HG03095 (cell line): Measurements from ENCODE around the gene DYNLT1.
"Not testable (repeated sequence)": the region's sequence is repeated elsewhere in the genome, so short reads cannot be mapped to it uniquely, and the experiment has no call there.

ENCODE experiments used
- ATAC-seq: cut with Tn5 transposase; IDR thresholded peaks from one replicate; pipeline ENCODE4 v1.9.1; 2021; ENCODE audit warnings: moderate library complexity; ENCODE audit not compliant: unreplicated experiment

The DYNLT1 gene

GRCh38 chr6:158624684-158625682, 19.6 kb downstream of the DYNLT1 start:
- no peak for ATAC-seq

- ATAC-seq: no peak
Measured at GRCh38 chr6:158622545-158623190, 21.9 kb downstream of the DYNLT1 start.

GRCh38 chr6:158621694-158622544, 22.6 kb downstream of the DYNLT1 start:
- ATAC-seq: no peak

- no peak for ATAC-seq
Measured at GRCh38 chr6:158620963-158621693, 23.4 kb downstream of the DYNLT1 start.

GRCh38 chr6:158619922-158620801, 24.4 kb downstream of the DYNLT1 start:
- ATAC-seq: no peak

- ATAC-seq: not testable (repeated sequence)
Measured at GRCh38 chr6:158618289-158618688, 26.3 kb downstream of the DYNLT1 start.

GRCh38 chr6:158614606-158615005, 29.9 kb downstream of the DYNLT1 start:
- ATAC-seq: not testable (repeated sequence)

GRCh38 chr6:158611541-158612370, 32.8 kb downstream of the DYNLT1 start:
- ATAC-seq: no peak

- ATAC-seq: no peak
Measured at GRCh38 chr6:158611039-158611438, 33.5 kb downstream of the DYNLT1 start.

GRCh38 chr6:158610319-158610968, 34.1 kb downstream of the DYNLT1 start:
- no peak for ATAC-seq

- ATAC-seq: no peak
Measured at GRCh38 chr6:158609455-158610155, 34.9 kb downstream of the DYNLT1 start.

- no peak for ATAC-seq
Measured at GRCh38 chr6:158608221-158608620, 36.3 kb downstream of the DYNLT1 start.

- ATAC-seq: no peak
Measured at GRCh38 chr6:158607411-158608170, 37.0 kb downstream of the DYNLT1 start.

- no peak for ATAC-seq
Measured at GRCh38 chr6:158606935-158607334, 37.6 kb downstream of the DYNLT1 start.

- ATAC-seq: not testable (repeated sequence)
Measured at GRCh38 chr6:158606011-158606410, 38.5 kb downstream of the DYNLT1 start.

GRCh38 chr6:158605266-158605878, 39.2 kb downstream of the DYNLT1 start:
- no peak for ATAC-seq
